K562 (cell line): ENCODE results near the gene LGR6. TPM values are rescaled to one million over a fixed set of nuclear protein-coding genes. Genes with fewer than 3 reads are reported as not detected.

ENCODE experiments used
- ATAC-seq: fragments of 200-7000 bp; cut with Tn5 transposase; 3 replicates; pipeline ENCODE4 v1.9.1; 2020; ENCODE audit warnings: moderate library complexity
- BruUV-seq: library from RNA; stranded (reverse); fragments of 400-500 nt; replicated peaks from 2 replicates; lab custom pipeline; 2021; lab: Mats Ljungman, UMichigan
- CTCF ChIA-PET: fragments of 300-600 bp; formaldehyde crosslinking; extraction: SDS; loops from one replicate; lab custom pipeline; 2021; ENCODE audit warnings: low intra/inter-chr PET ratio; lab: Yijun Ruan, JAX
- POLR2A ChIA-PET: fragments of 300-600, 350-650 bp; sonication (Branson Sonifier 250); formaldehyde crosslinking; extraction: SDS; loops from one replicate; lab custom pipeline; 2021; ENCODE audit warnings: antibody characterized with exemption, inconsistent platforms; lab: Yijun Ruan, JAX
- DNase-seq, 4 experiments: peaks; one replicate each; pipeline versions ENCODE4 v3.0.0 to v3.0.0-alpha.2; 2011 to 2018; ENCODE audit warnings: low spot score in 3 of 4, mixed read lengths in 3 of 4; ENCODE audit errors: extremely low read depth in 1 of 4
- FAIRE-seq: peaks from 2 replicates; lab custom pipeline; 2011; peaks lifted over from hg19 to GRCh38; lab: Jason Lieb, UNC
- H2AFZ ChIP-seq: 2 replicates; pipeline ENCODE4 v1.6.0; 2011; ENCODE audit warnings: low read depth, low read length, control low read depth, inconsistent platforms
- H3K27ac ChIP-seq: fragments of 200-600 bp; 3 replicates; pipeline ENCODE4 v1.8.0; 2011; ENCODE audit warnings: low read depth, mild to moderate bottlenecking, control low read depth, inconsistent platforms, low read length, moderate library complexity, mixed read lengths; ENCODE audit errors: extremely low read depth
- H3K27me3 ChIP-seq, 2 experiments: fragments of 300-600 bp in 1 of 2; 2 replicates in 1 of 2; 3 replicates in 1 of 2; pipeline versions ENCODE4 v1.6.0 to v1.8.0; 2011; ENCODE audit warnings: inconsistent platforms in 2 of 2, low read length in 2 of 2, mild to moderate bottlenecking in 1 of 2, mixed read lengths in 1 of 2, moderate library complexity in 1 of 2; ENCODE audit not compliant: control insufficient read depth in 2 of 2, insufficient read depth in 2 of 2
- H3K36me3 ChIP-seq: fragments of 300-600 bp; 3 replicates; pipeline ENCODE4 v1.8.0; 2011; ENCODE audit warnings: mild to moderate bottlenecking, low read length, inconsistent platforms; ENCODE audit not compliant: control insufficient read depth, insufficient read depth
- H3K4me1 ChIP-seq, 2 experiments: fragments of 200-600 bp in 1 of 2; replicated peaks in 1 of 2; 2 replicates in 1 of 2; 3 replicates in 1 of 2; pipeline versions ENCODE4 v1.5.1 to v1.8.0; 2011; ENCODE audit warnings: inconsistent platforms in 2 of 2, low read length in 2 of 2, mild to moderate bottlenecking in 1 of 2, mixed read lengths in 1 of 2, moderate library complexity in 1 of 2; ENCODE audit not compliant: control insufficient read depth in 2 of 2, insufficient read depth in 2 of 2
- H3K4me2 ChIP-seq: 2 replicates; pipeline ENCODE4 v1.6.1; 2011; ENCODE audit warnings: low read length, control low read depth, inconsistent platforms, mixed read lengths; ENCODE audit not compliant: insufficient read depth
- H3K4me3 ChIP-seq: fragments of 200-600 bp; sonication (generic), shearing (Covaris generic); 2 replicates; pipeline ENCODE4 v1.5.1; 2016; ENCODE audit warnings: control low read depth, inconsistent platforms
- H3K79me2 ChIP-seq: fragments of 200-600 bp; 3 replicates; pipeline ENCODE4 v1.8.0; 2011; ENCODE audit warnings: low read length, inconsistent platforms; ENCODE audit not compliant: control insufficient read depth, insufficient read depth
- H3K9ac ChIP-seq, 2 experiments: 2 replicates each; pipeline versions ENCODE4 v1.6.0 to v1.6.1; 2011; ENCODE audit warnings: low read depth in 2 of 2, low read length in 2 of 2, control low read depth in 1 of 2, inconsistent platforms in 1 of 2, mild to moderate bottlenecking in 1 of 2, mixed read lengths in 1 of 2; ENCODE audit not compliant: insufficient read depth in 1 of 2
- H3K9me1 ChIP-seq: one replicate; pipeline ENCODE4 v1.6.0; 2011; ENCODE audit warnings: inconsistent platforms, mild to moderate bottlenecking, low read length, moderate library complexity; ENCODE audit not compliant: control insufficient read depth, insufficient read depth
- H3K9me3 ChIP-seq: replicated peaks from 2 replicates; pipeline ENCODE4 v1.5.1; 2011; ENCODE audit warnings: low read depth, low read length, inconsistent platforms; ENCODE audit not compliant: control insufficient read depth, insufficient read depth
- H4K20me1 ChIP-seq: replicated peaks from 2 replicates; pipeline ENCODE4 v1.6.1; 2011; ENCODE audit warnings: low read length, inconsistent platforms, mixed read lengths; ENCODE audit not compliant: control insufficient read depth, insufficient read depth
- BACH1 ChIP-seq: fragments of 200-800 bp; sonication (Bioruptor generic); IDR thresholded peaks from 2 replicates; pipeline ENCODE4 v1.6.1; 2016; ENCODE audit warnings: missing genetic modification characterization, missing compliant biosample characterization
- CAMTA2 ChIP-seq: fragments of 250-450 bp; sonication (Bioruptor Pico); conservative IDR thresholded peaks from 2 replicates; pipeline ENCODE4 v1.5.1; 2022
- CSDE1 ChIP-seq, 2 experiments: fragments of 450-650 bp; IDR thresholded peaks; 2 replicates each; pipeline ENCODE4 v1.6.1; 2016; ENCODE audit warnings: mild to moderate bottlenecking in 1 of 2
- FOXP1 ChIP-seq: sonication (generic); formaldehyde crosslinking; IDR thresholded peaks from 2 replicates; pipeline ENCODE4 v1.8.0; 2022; ENCODE audit warnings: mild to moderate bottlenecking, missing genetic modification reagents
- HDAC6 ChIP-seq: IDR thresholded peaks from 2 replicates; pipeline ENCODE4 v1.6.1; 2012; ENCODE audit warnings: low read depth, mild to moderate bottlenecking, control low read depth, inconsistent platforms, low read length, moderate library complexity
- HNRNPUL1 ChIP-seq: fragments of 200-400 bp; formaldehyde crosslinking; IDR thresholded peaks from 2 replicates; pipeline ENCODE4 v1.6.1; 2017; ENCODE audit warnings: low read length
- MAX ChIP-seq: sonication (generic); formaldehyde crosslinking; IDR thresholded peaks from 2 replicates; pipeline ENCODE4 v1.9.0; 2022; ENCODE audit warnings: mild to moderate bottlenecking, missing genetic modification reagents
- MED1 ChIP-seq: sonication (generic); formaldehyde crosslinking; IDR thresholded peaks from 2 replicates; pipeline ENCODE4 v1.8.1; 2023; ENCODE audit warnings: missing genetic modification reagents, borderline replicate concordance
- MEIS2 ChIP-seq: fragments of 450-650 bp; IDR thresholded peaks from 2 replicates; pipeline ENCODE4 v1.6.1; 2014; ENCODE audit warnings: mild to moderate bottlenecking; ENCODE audit not compliant: partially characterized antibody
- NUFIP1 ChIP-seq: fragments of 450-650 bp; IDR thresholded peaks from 2 replicates; pipeline ENCODE4 v1.6.1; 2018; ENCODE audit not compliant: partially characterized antibody
- PRMT5 ChIP-seq: sonication (generic); formaldehyde crosslinking; IDR thresholded peaks from 2 replicates; pipeline ENCODE4 v1.5.0; 2020; ENCODE audit warnings: missing genetic modification reagents
- TCF7L2 ChIP-seq: fragments of 150-350 bp; IDR thresholded peaks from 2 replicates; pipeline ENCODE4 v1.6.1; 2016; ENCODE audit warnings: low read depth, mild to moderate bottlenecking, low read length, moderate library complexity
- ZNF143 ChIP-seq: sonication (generic); formaldehyde crosslinking; IDR thresholded peaks from 2 replicates; pipeline ENCODE4 v1.9.0; 2022; ENCODE audit warnings: mild to moderate bottlenecking, missing genetic modification reagents
- ZNF24 ChIP-seq: fragments of 450-650 bp; IDR thresholded peaks from 2 replicates; pipeline ENCODE4 v1.6.1; 2016
- ZNF551 ChIP-seq: fragments of 250-450 bp; sonication (Bioruptor Pico); IDR thresholded peaks from 2 replicates; pipeline ENCODE4 v1.5.0; 2021; ENCODE audit warnings: mild to moderate bottlenecking, moderate library complexity
- ZNF561 ChIP-seq: fragments of 450-650 bp; formaldehyde crosslinking; conservative IDR thresholded peaks from 2 replicates; pipeline ENCODE4 v1.4.0; 2020; ENCODE audit warnings: mild to moderate bottlenecking, moderate library complexity
- ZNF785 ChIP-seq: fragments of 250-450 bp; sonication (Bioruptor Pico); IDR thresholded peaks from 2 replicates; pipeline ENCODE4 v1.4.0; 2020; ENCODE audit warnings: mild to moderate bottlenecking
- ZNF830 ChIP-seq: fragments of 250-450 bp; sonication (Bioruptor Pico); IDR thresholded peaks from 2 replicates; pipeline ENCODE4 v1.5.0; 2021; ENCODE audit warnings: mild to moderate bottlenecking
- WGBS: fragments of 100-300 bp; shearing (Covaris generic); methylation state at CpG from one replicate; pipeline ENCODE4 v1.1.6; 2016; ENCODE audit warnings: low coverage, mixed read lengths; ENCODE audit not compliant: insufficient coverage; ENCODE audit errors: missing lambda C conversion rate; 5-methylcytosine and 5-hydroxymethylcytosine counted together
- in situ Hi-C: fragments of 300-500 bp; cut with MboI; formaldehyde crosslinking; loops from 4 replicates; pipeline ENCODE4 v1.15.0; 2018; ENCODE audit warnings: inconsistent platforms, mixed read lengths
- intact Hi-C: fragments of 100-400 bp; cut with micrococcal nuclease; formaldehyde crosslinking; loops from 2 replicates; pipeline ENCODE4 v1.14.2; 2022
- polyA plus RNA-seq, 8 experiments: library from polyadenylated mRNA; depleted of rRNA in 4 of 8; stranded (reverse) in 5 of 8; unstranded in 3 of 8; fragments of >200 nt; fragmentation: Nextera tagmentation in 2 of 8; fragmentation: Illumina TruSeq in 1 of 8; extraction: Ambion mirVana in 2 of 8; extraction: Trizol in 1 of 8; gene quantifications; 2 replicates each; pipeline versions ENCODE4 v1.2.1 to v1.2.3, GENCODE V29; 2011 to 2014; ENCODE audit warnings: inconsistent platforms in 1 of 8, missing spikeins in 1 of 8
- total RNA-seq, 7 experiments: library from RNA; depleted of rRNA in 6 of 7; stranded (reverse); fragments of >200 nt in 6 of 7; fragmentation: Illumina TruSeq in 2 of 7; extraction: Trizol in 2 of 7; gene quantifications; 2 replicates each; pipeline versions ENCODE4 v1.2.1 to v1.2.3, GENCODE V29; 2011 to 2021; ENCODE audit warnings: low replicate concordance in 1 of 7
- TF ChIP-seq, protein P1 (sequence below): fragments of 450-650 bp; formaldehyde crosslinking; IDR thresholded peaks from 2 replicates; pipeline ENCODE4 v1.4.0; 2022; ENCODE audit warnings: missing genetic modification characterization
- TF ChIP-seq, protein P2 (sequence below): fragments of 200-400 bp; formaldehyde crosslinking; IDR thresholded peaks from 2 replicates; pipeline ENCODE4 v1.6.1; 2017; ENCODE audit warnings: mild to moderate bottlenecking, low read depth, low read length, moderate library complexity

Gene LGR6
- total and polyA plus RNA-seq, 9 of the 15 experiments (the other 6 are each of a cell fraction or from before 2014, with no cell fraction given): 0.01 to 0.54 (median 0.17) TPM; not detected in 1

DNA sequence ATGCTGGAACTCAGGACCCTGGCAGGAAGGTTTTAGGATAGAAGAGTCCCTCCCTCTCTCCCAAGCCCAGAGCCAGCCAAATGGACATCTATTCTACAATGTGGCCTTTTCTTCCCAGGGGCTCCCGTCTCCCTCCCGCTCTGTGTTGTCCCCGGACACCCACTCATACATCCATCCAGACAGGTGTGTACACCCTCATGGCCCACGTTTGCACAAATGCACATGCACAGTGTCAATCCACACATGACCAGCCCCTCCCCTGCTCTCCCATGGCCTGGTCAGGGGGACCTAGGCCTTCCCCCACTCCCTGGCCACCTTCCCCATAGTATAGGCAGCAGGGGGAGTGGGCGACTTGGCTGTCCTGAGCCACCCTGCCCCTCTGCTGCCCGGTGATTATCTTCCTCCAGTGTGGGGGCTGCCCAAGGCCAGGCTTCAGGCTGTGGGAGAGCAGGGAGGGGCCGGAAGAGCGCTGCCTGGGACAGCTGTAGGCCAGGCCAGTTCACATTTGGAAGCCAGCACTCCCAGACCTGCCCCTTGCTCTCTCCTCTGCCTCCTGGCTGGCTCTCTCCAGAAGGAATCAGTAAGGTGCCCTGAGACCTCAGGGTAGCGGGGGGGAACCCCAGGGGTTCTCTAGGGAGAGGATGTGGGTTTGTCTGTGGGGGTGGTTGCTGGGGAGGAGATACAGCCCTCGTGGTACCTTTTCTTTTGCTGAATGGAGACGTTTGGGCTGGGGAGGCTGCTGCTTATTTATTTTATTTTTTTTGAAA lies 29.1 kb upstream of the LGR6 start:
- Histone ChIP-seq H3K27me3 (no peaks in the 10 kb centered on the region), H3K4me2 (peak overlapping the region; percentile 90), H3K27ac (peak overlapping the region; percentile 99), H2AFZ (peak overlapping the region; percentile 75), H4K20me1 (no peaks in the 10 kb centered on the region), H3K79me2 (peaks cover 80% of the 10 kb centered on the region), H3K9me3 (no peaks in the 10 kb centered on the region), H3K4me1 (peaks cover 71 to 91% of the 10 kb centered on the region in 2 experiments), H3K36me3 (peaks cover 16% of the 10 kb centered on the region; the same call in 2 of the 3 replicates), H3K9me1 (no peaks in the 10 kb centered on the region), H3K4me3 (peak overlapping the region; percentile 45), H3K9ac (peak overlapping the region; percentile 89 to 92)
- ATAC-seq (peak; percentile 65), FAIRE-seq (peak; percentile 58), DNase-seq (peak; percentile 57 to 88 (median 74))
- intact Hi-C loops (no loop called here), in situ Hi-C loops (no loop called here)
- ChIA-PET POLR2A (interaction anchor here (0.8 to 2.9 kb wide), 9 partner anchors 10 to 34 kb away, joined by 3 to 21 read pairs (median 6); partner anchors contain the start of gene ARL8A), CTCF (no interaction called here)
- 10% methylated on average over 11 of the region's 11 CpGs for WGBS
- BruUV-seq: no TSS peak
- no peak for TF ChIP-seq CSDE1 (IDR thresholded peaks at IDR 0.05)
- no peak for TF ChIP-seq ZNF143 (CRISPR knock-in tag)
- TF ChIP-seq HDAC6: no peak
- TF ChIP-seq ZNF24: no peak
- TF ChIP-seq MEIS2: no peak
- TF ChIP-seq FOXP1: no peak
- TF ChIP-seq MED1: no peak
- peak; percentile 63 for TF ChIP-seq MAX (CRISPR knock-in tag)
- no peak for TF ChIP-seq ZNF785 (CRISPR knock-in tag)
- TF ChIP-seq, protein P1, sequence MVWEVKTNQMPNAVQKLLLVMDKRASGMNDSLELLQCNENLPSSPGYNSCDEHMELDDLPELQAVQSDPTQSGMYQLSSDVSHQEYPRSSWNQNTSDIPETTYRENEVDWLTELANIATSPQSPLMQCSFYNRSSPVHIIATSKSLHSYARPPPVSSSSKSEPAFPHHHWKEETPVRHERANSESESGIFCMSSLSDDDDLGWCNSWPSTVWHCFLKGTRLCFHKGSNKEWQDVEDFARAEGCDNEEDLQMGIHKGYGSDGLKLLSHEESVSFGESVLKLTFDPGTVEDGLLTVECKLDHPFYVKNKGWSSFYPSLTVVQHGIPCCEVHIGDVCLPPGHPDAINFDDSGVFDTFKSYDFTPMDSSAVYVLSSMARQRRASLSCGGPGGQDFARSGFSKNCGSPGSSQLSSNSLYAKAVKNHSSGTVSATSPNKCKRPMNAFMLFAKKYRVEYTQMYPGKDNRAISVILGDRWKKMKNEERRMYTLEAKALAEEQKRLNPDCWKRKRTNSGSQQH (CRISPR knock-in tag): 0 out of 2 replicates have a peak, but pooled peaks have one; percentile 5
- TF ChIP-seq ZNF561: no peak
- TF ChIP-seq, protein P2, sequence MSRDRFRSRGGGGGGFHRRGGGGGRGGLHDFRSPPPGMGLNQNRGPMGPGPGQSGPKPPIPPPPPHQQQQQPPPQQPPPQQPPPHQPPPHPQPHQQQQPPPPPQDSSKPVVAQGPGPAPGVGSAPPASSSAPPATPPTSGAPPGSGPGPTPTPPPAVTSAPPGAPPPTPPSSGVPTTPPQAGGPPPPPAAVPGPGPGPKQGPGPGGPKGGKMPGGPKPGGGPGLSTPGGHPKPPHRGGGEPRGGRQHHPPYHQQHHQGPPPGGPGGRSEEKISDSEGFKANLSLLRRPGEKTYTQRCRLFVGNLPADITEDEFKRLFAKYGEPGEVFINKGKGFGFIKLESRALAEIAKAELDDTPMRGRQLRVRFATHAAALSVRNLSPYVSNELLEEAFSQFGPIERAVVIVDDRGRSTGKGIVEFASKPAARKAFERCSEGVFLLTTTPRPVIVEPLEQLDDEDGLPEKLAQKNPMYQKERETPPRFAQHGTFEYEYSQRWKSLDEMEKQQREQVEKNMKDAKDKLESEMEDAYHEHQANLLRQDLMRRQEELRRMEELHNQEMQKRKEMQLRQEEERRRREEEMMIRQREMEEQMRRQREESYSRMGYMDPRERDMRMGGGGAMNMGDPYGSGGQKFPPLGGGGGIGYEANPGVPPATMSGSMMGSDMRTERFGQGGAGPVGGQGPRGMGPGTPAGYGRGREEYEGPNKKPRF: no peak
- TF ChIP-seq ZNF551 (CRISPR knock-in tag): no peak
- no peak for TF ChIP-seq NUFIP1
- no peak for TF ChIP-seq CAMTA2 (CRISPR knock-in tag)
- TF ChIP-seq ZNF830 (CRISPR knock-in tag): peak; percentile 93; the same call in 1 of the 2 replicates
- TF ChIP-seq PRMT5 (CRISPR knock-in tag): no peak
- no peak for TF ChIP-seq BACH1
- no peak for TF ChIP-seq TCF7L2
- TF ChIP-seq HNRNPUL1: no peak
